GM19023 (cell line): Measurements from ENCODE around the gene AQP1.

Source experiments
- ATAC-seq: cut with Tn5 transposase; IDR thresholded peaks from one replicate; pipeline ENCODE4 v1.9.1; 2021; ENCODE audit warnings: mild to moderate bottlenecking, moderate library complexity; ENCODE audit not compliant: unreplicated experiment

AQP1 gene

GRCh38 chr7:30881448-30881847 is 30.2 kb upstream of the AQP1 start:
- no peak for ATAC-seq

- no peak for ATAC-seq
These were observed 26.8 kb upstream of the AQP1 start for GRCh38 chr7:30884881-30885280.

- ATAC-seq, result no peak
These were observed 25.0 kb upstream of the AQP1 start for GRCh38 chr7:30886608-30887011.

GRCh38 chr7:30887464-30887872 is 24.2 kb upstream of the AQP1 start:
- no peak for ATAC-seq

- no peak for ATAC-seq
These were observed 22.9 kb upstream of the AQP1 start for GRCh38 chr7:30888747-30889146.

GRCh38 chr7:30890226-30890625 is 21.4 kb upstream of the AQP1 start:
- no peak for ATAC-seq

GRCh38 chr7:30893357-30893756 is 18.3 kb upstream of the AQP1 start:
- ATAC-seq, result no peak

- no peak for ATAC-seq
These were observed 17.6 kb upstream of the AQP1 start for GRCh38 chr7:30894009-30894408.

DNA sequence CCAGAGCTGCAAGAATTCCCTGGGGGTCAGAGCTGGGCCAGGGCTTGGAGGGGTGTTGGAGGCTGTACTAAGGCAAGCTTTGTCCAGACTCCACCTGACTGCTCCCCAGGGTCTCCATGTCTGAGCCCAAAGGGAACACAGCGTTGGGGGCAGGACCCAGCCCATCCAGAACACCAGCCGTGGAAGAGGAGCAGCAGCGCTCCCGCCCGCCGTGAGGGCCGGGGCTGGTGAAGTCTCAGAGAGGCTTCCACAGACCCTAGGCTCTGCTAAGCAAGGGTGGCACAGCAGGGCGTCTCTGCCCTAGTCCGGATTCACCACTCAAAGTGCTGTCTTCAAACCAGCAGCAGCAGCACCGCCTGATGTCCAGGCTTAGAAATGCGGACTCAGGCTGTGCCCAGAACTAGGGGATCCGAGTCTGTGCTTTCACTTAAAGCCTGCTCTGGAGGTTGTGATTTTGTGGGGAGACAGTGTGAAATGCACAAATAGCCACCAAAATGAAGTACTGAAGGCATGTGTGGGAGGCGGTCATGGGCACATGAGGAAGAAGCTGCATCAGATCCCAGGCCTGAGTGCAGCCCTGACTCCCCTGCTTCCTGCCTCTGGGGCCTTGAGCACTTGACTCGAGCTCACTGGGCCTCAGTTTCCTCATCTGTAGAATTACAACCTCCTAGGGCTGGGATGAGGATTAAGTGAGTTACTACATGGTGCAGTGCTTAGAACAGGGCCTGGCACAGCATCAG is 16.6 kb upstream of the AQP1 start:
- ATAC-seq, result no peak

DNA sequence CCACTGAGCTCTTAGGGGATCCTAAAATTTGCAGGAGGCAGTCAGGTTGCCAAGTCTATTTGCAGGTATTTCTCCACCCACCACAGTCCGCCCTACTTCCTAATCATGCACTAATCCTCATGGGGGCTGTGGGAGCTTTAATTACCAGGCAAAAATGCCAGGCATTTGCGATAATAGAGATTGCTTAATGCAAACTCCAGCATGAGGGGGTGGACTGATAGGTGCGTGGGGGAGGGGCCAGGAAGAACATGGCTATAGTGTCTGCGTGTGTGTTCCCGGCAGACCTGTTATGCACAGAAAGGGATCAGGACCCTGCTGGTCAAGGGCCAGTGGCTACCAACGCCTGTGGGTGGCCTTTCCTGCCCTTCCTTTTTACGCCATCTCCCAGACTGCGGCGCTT is 15.6 kb upstream of the AQP1 start:
- ATAC-seq, result no peak

DNA sequence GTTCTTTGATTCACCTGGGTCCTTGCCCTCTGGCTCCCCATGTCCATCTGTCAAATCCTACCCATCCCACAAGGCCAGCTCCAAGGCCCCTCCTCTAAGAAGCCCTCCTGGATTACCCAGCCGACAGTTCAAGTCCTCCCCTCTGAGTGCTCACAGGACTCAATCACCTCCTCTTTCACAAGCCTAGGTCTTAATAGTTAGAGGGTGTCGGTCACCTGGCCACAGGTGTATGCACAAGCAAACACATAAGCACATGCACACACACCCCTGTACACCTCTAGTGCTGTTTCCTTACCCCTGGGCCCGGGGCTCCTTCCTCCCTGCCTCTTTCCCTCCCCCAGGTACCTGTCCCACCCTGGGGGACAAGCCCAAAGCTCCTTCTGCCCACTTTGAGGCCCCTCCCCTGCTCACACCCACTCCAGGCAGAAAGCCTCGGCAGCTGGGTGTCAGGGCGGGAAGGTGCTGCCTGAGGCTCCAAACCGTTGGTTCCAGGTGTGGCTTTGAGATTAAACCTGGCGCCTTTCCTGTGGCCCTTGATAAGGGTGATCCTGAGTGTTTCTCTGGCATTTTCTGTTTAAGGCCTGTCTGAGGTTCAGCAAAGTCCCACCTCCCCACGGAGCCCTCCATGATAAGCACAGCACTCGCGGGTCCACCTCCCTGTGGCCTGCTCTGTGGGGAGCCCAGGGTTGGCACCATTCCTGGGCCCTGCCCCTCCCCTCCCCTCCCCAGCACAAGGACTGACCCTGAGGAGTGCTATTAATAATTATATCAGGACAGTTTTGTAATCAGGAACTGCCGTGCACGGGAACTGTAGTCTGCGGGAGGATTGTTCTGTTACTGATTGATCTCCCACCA is 14.6 kb upstream of the AQP1 start:
- no peak for ATAC-seq

- ATAC-seq, result no peak
These were observed 13.9 kb upstream of the AQP1 start for GRCh38 chr7:30897770-30898169.

GRCh38 chr7:30898411-30898810 is 13.2 kb upstream of the AQP1 start:
- no peak for ATAC-seq

DNA sequence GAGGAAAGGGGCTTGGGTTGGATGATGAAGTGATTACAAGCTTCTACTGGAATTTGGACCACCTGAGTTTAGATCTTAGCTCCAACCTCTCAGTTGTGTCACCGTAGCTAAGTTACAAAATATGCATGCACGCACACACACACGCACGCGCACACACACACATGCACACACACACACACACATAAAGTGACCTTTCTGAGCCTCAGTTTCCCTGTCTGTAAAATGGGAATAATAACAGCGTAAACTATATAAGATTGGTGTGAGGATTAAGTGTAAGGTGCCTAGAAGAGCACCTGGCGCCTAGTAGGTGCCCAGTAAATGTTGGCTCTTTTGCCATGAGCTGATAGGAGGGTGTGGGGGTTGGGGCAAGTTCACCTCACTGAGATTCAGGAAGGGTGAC is 12.6 kb upstream of the AQP1 start:
- ATAC-seq, result no peak

DNA sequence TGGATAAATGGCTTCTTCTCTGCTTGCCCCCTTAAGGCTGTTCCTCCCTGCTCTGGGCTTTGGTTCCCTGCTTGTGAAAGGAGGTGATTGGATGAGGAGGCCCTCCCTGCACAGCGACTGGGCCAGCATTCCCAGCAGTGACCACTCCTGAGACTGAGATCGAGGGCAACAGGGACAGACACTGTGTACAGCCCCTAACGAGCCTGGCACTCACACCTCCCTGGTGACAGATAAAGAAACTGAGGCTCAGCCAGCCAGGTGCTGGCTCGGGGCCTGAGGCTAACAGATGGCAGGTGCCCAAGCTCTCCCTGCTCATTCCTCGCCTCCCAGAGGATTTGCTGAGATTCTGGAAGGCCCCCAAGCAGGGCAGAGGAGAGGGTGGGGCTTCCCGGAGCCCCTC is 12.0 kb upstream of the AQP1 start:
- ATAC-seq, result no peak

DNA sequence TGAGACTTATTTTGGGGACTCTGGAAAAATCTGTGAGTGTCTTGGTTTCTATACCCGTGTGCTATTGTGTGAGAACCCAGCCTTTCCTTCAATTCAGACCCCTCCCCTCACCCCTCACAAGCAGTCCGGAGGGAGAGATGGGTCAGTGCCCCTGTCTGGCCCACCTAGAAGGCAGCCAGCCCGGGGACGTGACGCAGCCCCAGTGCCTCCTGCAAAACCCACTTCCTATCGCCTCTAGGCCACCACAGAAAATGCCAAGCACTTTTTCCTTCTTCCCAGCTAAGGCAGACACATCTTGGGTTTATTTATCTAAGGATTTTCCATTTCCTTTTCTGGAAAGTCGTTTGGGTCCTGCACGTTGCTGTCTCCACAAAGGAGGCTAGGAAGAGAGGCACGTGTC is 11.6 kb upstream of the AQP1 start:
- no peak for ATAC-seq

GRCh38 chr7:30900803-30901362 is 10.8 kb upstream of the AQP1 start:
- no peak for ATAC-seq

DNA sequence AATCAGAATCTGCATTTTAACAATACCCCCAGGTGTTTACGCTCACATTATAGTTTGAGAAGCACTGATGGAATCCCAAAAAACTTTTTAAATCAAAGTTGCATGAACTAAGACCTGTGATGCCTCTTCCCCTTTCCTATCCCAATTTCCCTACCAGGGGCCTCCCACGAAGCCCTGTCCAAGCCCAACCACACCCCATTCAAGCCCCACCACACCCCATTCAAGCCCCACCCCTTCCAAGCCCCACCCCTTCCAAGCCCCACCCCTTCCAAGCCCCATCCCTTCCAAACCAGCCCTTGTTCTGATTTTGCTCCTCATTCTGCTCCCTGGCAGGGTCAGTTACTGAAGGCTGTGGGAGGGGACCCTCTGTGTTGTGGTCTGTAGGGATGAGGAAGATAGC is 9.8 kb upstream of the AQP1 start:
- no peak for ATAC-seq

DNA sequence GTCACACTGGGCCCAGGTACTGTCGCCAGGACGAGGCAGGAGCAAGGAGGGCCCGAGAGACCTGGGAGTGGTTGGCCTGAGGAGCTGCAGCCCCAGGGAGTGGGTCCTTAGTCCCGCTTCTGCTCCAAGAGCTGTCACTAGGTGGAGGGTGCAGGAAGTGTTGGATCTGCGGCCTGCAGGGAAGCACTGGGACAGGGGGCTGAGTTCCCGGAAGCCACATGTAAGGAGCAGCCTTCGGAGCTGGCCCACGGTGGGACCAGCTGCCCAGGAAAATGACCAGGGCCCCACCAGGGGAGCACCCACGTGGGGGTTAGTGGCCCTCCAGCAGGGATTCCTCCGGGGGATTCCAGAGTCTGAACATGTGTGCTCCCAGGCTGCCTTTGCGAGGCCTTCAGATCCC is 9.2 kb upstream of the AQP1 start:
- ATAC-seq, result no peak

DNA sequence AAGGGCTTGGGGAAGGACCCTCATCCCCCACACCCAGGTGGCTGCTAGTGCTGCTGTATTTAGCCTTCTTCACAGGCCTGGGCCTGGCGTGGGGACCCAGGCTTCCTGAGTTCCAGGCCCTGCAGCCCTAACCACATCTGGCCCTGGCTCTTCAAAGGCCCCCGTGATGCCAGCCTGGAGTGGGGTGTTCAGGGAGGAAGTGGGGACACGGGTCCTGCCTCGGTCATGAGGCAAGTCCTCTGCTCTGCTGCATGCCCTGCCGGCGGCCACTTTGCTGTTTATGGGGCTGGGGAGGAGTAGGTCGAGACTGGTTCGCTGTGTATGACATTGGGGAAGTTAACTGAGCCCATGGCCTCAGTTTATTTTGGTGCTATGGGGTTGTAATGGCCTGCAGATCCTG is 8.5 kb upstream of the AQP1 start:
- ATAC-seq, result no peak

GRCh38 chr7:30904561-30904960 is 7.1 kb upstream of the AQP1 start:
- ATAC-seq, result no peak
